NCI-H1436 treated with DMSO at 0.1 percent for 48 hours (cell line): Measurements from ENCODE around the gene BIN1.
"Not testable (repeated sequence)": the region's sequence is repeated elsewhere in the genome, so short reads cannot be mapped to it uniquely, and the experiment has no call there.

Experiments used
- DNase-seq: peaks from one replicate; lab custom pipeline; 2025; lab: John Stamatoyannopoulos, UW

BIN1 gene

DNA sequence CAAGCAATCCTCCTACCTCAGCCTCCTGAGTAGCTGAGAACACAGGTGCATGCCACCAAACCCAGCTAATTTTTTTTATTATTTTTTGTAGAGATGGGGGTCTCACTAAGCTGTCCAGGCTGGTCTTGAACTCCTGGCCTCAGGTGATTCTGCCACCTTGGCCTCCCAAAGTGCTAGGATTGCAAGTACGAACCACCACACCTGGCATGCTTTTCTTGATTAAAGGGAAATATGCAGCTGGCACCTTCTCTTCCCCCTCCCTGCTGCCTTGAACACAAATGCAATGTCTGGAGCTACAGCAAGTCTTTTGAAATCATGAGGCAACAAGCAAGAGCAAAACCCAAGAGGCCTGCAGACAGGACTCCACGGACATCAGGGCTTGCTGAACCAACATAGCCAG is 26.8 kb upstream of the BIN1 start:
- no peak for DNase-seq

GRCh38 chr2:127130421-127130820 is 23.5 kb upstream of the BIN1 start:
- DNase-seq, result no peak

DNA sequence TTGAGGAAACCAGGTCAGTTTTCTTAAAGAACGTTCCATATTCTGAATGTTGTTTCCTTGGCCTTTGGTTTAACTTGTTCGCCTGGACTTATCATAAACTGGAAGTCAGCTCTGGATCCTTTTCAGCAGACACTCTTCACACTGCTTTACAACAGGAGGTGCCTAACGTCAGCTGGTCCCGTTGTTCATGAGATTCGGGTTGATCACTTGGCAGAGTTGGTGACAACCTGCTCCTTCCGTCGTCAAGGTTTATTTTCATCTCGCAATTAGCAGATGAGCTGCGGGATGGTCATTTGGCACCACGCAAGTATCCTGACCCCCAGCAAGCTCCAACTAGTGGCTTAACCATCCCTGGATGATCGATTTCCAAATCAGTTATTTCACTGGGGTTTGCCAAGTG is 23.0 kb upstream of the BIN1 start:
- no peak for DNase-seq

- DNase-seq, result no peak
Measured at GRCh38 chr2:127128445-127128904, 21.5 kb upstream of the BIN1 start.

DNA sequence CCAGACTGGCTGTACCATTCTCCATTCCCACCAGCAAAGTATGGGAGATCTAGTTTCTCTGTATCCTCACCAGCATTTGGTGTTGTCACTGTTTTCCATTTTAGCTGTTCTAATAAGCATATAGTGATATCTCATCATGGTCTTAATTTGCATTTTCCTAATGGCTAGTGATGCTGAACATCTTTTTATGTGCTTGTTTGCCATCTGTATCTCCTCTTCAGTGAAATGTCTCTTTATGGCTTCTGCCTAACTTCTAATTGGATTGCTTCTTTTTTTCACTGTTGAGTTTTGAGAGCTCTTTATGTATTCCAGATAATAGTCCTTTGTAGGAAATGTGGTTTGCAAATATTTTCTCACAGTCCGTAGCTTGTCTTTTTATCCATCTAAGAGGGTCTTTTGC is 18.9 kb upstream of the BIN1 start:
- no peak for DNase-seq

GRCh38 chr2:127124426-127124825 is 17.5 kb upstream of the BIN1 start:
- DNase-seq, result no peak

GRCh38 chr2:127122361-127123027 is 15.5 kb upstream of the BIN1 start:
- no peak for DNase-seq

- DNase-seq, result no peak
Measured at GRCh38 chr2:127121776-127122176, 14.8 kb upstream of the BIN1 start.

DNA sequence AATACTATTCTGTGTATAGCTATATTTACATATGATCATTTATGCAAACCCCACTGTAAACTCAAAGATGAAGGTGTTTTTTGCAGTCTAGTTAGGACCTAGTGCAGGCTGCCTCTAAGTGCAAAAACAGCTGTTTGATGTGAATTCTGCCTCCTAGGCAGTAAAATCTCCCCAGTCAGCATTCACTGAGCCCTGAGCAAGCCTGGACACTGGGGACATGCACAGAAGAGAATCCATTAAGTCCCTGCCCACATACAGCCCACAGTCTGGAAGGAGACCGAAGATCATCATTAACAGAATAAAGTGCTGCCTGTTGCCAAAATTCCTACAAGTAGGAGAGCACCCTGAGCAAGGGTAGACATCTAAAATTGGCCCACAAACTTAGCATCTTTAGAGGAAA is 14.4 kb upstream of the BIN1 start:
- DNase-seq, result no peak

DNA sequence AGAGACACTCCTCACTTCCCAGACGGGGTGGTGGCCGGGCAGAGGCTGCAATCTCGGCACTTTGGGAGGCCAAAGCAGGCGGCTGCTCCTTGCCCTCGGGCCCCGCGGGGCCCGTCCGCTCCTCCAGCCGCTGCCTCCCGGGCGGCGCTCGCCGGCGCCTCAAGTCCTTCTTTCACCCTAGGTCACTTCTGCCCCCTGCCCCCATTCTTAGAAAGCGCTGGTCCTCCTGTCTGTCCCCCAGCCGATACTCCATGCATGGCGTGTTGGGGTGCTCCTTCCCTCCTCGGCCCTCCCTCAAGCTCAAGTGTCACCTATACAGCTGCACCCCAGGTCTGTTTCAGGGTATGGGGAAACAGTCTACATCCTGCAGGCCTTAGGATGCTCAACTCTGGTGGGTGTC is 13.5 kb upstream of the BIN1 start:
- DNase-seq, result not testable (repeated sequence)

DNA sequence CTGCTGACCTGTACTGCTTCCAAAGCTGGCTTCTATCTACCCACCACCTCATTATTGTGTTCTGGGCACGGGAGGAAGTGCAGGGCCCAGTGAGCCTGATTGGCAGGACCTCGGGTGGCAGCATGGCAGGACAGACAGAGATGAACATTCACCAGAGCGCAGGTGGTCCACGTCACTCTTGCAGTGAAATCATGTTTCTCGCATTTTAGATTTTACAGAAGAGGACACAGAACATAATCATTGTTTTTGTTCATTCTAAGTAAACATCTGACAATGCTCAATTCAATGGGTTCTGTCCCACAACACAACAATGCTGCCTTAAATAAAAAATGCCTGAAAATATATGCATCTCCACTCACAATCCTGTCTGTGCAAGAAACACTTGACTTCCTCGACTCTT is 11.5 kb upstream of the BIN1 start:
- no peak for DNase-seq

- no peak for DNase-seq
Measured at GRCh38 chr2:127118038-127118437, 11.1 kb upstream of the BIN1 start.

DNA sequence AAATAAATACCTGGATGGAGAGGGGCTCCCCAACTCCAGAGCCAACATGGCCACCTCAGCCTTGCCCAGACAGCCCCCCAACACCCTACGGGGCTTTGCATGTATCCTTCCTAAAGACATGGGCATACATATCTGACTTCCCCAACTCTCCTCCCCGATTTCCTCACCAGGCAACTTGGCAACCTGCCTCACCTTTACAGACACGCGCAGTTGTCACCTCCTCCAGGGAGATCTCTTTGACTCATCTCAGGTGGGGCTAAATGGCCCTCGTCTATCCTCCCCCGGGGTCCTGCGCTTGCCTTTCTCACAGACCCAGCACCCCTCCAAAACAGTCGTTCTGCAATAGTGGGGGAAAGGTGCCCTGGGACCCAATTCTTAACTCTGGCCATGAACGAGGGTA is 10.6 kb upstream of the BIN1 start:
- DNase-seq, result no peak

DNA sequence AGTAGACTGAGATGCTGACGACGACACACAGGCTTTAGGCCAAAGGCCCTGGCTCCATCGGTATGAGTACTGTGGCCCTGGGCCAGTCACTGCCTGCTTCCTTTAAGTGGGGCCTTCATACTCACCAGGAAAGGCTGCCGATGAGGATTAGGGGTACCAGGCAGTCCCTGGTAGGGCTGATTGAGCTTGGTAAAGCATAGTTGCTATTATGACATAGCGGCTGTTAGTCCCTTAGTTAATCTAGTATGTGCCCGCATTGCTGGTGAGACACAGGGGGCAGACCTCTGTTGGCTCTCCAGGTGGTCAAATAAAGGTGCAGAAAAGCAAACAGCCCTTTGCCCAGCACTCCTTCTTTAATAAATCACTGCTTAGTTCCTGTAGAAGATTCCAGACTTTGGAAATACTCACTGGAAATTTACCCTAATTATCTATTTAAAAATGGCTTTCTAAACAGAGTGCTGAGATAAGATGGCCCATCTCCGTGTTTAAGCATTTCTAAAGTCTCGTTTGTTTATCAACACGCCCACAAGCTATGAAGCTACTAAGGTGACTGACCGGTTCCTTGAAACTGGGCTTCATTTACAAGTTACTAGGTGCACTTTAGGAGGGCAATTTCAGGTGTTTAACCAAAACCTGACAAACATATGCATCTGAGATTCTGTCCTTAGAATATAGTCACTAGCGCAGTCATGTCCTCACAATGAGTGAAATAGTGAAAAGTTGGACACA is 8.7 kb upstream of the BIN1 start:
- no peak for DNase-seq

DNA sequence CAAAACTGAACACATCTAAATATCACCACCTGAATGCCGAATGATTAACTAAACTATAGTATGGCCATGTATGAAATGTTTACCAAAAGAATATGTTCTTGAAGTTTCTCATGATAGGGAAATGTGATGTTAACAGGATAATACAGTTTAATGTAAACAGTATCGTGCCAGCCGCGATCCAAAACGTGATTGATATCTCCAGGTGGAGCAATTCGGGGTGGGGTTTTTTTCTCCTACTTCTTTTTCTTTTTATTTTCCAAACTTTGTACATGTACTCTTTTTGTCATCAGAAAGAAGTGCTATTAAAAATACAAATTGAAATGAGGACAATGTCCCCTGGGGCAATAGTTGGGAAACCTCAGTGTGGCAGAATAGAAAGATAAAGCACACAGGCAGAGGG is 4.0 kb upstream of the BIN1 start:
- DNase-seq, result no peak

GRCh38 chr2:127108090-127108523 is 1.2 kb upstream of the BIN1 start:
- no peak for DNase-seq

GRCh38 chr2:127107622-127107999 is 657 bp upstream of the BIN1 start:
- DNase-seq, result no peak

DNA sequence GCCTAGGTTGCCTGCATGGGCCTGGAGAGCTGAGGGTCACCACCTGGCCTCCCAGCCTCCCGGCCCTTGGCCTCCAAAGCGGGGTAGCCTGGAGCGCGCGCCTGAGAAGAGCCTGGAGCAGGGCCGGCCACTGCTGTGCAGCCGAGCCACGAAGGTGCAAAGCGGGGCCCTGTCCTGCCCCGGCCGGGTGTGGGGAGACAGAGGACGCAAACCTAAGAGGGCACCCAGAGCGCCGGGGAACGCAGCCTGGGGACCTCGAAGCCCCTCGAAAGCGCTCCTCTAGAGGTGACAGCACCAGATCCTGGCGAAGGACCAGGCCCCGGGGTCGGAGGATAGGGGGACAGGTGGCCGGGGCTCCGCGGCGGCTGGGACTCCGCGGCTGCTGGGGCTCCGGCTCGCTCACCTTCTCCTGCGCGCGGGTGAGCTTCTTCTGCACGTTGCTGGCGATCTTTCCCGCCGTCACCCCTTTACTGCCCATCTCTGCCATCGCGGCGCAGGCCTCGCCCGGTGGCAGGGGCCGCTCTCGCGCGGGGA is 430 bp downstream of the BIN1 start:
- no peak for DNase-seq

DNA sequence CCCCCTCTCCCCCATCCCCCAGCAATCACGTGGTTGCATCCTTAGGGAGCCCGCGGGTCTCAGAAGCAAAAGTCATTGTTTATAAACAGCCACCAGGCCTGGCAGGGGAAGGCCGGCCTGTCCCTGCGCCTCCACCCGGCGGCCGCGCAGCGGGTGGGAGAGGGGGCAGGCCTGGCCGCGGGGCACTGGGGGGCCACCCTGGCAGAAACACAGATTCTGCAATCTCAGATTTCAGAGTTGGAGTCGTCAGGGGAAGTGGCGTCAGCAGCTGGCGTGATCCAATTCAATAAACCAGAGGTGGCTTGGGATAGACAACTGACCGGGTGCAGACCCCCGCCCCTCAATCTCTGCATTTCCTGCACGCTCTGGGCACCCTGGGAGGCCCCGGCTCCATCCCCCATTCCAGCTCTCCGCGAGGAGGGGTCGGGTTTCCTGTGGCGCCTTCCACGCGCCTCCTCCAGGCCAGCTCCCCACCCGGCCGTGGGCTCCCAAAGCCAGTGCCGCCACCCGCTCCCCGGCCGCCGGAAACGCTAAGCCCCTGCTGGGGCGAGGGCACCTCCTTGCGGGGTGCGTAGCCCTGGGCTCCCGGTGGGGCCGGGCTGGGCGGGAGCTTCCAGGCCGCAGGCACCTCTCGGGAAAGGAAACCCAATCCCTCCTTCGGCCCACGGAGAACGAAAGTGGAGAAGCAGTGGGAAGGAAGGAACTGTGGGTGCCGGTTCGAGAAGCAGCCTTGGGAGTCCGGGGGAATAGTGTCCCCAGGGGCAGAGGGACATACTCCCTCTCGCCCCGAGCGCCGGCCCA is 1.1 kb downstream of the BIN1 start:
- DNase-seq, result no peak

DNA sequence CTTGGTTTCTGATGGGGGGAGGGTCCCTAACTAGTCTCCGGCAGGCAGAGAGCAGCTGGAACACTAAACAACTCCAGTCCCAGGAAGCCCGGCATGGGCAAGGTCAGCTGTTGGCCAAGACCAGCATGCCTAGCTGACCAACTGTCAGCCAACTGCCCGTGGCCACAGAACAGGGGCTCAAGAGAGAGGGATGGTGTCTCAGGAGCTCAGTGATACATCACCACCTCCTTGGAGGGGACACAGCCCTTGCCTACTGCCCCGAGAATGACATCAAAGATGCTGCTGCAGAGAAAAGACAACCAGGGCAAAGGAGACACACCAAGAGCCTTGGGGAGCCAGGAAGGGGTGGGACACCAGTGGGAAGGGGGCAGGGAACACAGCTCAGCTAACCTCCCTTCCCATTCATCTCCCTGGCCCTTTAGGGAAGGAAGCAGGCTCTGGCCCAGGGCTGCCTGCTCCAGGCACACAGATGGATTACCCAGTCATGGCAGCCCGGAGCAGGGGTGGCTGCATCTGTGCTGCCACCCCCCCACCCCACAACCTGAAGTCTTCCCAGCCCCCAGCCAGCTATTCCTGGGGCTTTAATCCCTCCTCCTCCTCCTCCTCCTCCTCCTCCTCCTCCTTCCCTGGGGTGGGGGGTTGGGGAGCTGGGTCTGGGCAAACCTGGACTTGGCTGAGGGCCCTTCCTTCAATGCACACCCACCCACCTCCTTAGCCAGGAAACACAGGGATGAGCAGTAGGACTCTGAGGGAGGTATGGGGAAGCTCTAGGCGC is 1.9 kb downstream of the BIN1 start:
- DNase-seq, result no peak

- no peak for DNase-seq
Measured at GRCh38 chr2:127104166-127104660, 2.7 kb downstream of the BIN1 start.
